PFSK-1 (cell line): Measurements from ENCODE around the gene ALKBH4.

Experiments used
- FOXP2 ChIP-seq: optimal IDR thresholded peaks from 2 replicates; pipeline ENCODE3; 2011; ENCODE audit warnings: borderline replicate concordance, control low read depth, inconsistent platforms; ENCODE audit not compliant: insufficient read depth; ENCODE audit errors: extremely low read length, extremely low read depth
- POLR2AphosphoS5 ChIP-seq: IDR thresholded peaks from 2 replicates; pipeline ENCODE4 v1.6.1; 2012; ENCODE audit warnings: low read depth, mild to moderate bottlenecking, control low read depth, low read length, moderate library complexity
- TAF1 ChIP-seq: IDR thresholded peaks from 2 replicates; pipeline ENCODE4 v1.6.1; 2012; ENCODE audit warnings: low read length, control low read depth, borderline replicate concordance; ENCODE audit not compliant: insufficient read depth
- TF ChIP-seq, protein P1 (sequence below), 2 experiments: IDR thresholded peaks; 2 replicates each; pipeline versions ENCODE4 v1.6.1 to v1.8.0; 2011 to 2012; ENCODE audit warnings: low read depth in 2 of 2, low read length in 2 of 2, control low read depth in 1 of 2, inconsistent platforms in 1 of 2, mild to moderate bottlenecking in 1 of 2, moderate library complexity in 1 of 2; ENCODE audit not compliant: insufficient read depth in 1 of 2

DNA sequence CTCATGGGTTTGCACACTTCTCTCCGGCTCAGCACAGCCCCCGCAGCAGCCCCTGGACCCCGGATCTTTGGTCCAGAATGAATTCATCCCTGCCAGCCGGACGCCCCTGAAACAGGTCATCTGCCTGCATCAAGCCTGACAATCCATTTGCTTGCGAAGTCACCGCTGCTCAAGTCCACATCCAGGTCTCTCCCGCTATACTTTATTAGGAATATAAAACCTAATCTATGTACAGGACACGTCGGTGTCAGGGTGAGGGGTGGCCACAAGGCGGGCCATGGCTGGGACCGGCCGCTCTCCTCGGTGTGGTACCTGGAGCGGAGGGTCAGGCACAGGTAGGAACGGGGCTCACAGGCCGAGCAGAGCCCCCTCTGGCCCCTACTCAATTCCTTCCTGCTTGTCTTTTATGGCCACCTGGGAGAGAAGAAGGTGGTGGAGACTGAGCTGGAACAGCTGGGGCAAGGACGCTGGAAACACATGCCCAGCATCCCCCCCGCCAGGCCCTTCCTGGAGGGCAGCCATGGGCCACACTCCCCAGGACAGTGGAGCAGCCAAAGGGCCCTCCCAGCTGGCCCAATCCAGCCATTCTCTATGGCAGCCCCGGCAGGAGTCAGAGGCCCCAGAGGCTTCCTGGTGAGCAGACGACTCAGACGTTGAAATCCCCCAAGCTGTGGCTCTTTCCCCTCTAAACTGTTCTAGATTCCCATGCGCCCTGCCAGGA lies 8.8 kb upstream of the ALKBH4 start:
- TF ChIP-seq POLR2AphosphoS5 (no peak), FOXP2 (no peak), TAF1 (no peak)
- TF ChIP-seq, protein P1, sequence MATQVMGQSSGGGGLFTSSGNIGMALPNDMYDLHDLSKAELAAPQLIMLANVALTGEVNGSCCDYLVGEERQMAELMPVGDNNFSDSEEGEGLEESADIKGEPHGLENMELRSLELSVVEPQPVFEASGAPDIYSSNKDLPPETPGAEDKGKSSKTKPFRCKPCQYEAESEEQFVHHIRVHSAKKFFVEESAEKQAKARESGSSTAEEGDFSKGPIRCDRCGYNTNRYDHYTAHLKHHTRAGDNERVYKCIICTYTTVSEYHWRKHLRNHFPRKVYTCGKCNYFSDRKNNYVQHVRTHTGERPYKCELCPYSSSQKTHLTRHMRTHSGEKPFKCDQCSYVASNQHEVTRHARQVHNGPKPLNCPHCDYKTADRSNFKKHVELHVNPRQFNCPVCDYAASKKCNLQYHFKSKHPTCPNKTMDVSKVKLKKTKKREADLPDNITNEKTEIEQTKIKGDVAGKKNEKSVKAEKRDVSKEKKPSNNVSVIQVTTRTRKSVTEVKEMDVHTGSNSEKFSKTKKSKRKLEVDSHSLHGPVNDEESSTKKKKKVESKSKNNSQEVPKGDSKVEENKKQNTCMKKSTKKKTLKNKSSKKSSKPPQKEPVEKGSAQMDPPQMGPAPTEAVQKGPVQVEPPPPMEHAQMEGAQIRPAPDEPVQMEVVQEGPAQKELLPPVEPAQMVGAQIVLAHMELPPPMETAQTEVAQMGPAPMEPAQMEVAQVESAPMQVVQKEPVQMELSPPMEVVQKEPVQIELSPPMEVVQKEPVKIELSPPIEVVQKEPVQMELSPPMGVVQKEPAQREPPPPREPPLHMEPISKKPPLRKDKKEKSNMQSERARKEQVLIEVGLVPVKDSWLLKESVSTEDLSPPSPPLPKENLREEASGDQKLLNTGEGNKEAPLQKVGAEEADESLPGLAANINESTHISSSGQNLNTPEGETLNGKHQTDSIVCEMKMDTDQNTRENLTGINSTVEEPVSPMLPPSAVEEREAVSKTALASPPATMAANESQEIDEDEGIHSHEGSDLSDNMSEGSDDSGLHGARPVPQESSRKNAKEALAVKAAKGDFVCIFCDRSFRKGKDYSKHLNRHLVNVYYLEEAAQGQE (IDR thresholded peaks at IDR 0.05; ENCODE audit: insufficient read depth in 1 of 2, low read depth in 2 of 2, low read length in 2 of 2) = no peak
